Peyer's patch (tissue), 4 donors: ENCODE data around the gene IKZF3. TPM values are rescaled to one million over a fixed set of nuclear protein-coding genes. Genes with fewer than 3 reads are reported as not detected.

ENCODE experiments used
- DNase-seq, 3 donors: peaks; one replicate each; pipeline ENCODE4 v3.0.0-alpha.2; 2017 to 2019
- H3K27ac ChIP-seq, 4 donors: fragments of 200-600 bp; sonication (generic); one replicate each; pipeline ENCODE4 v1.5.1; 2016 to 2019
- H3K27me3 ChIP-seq, 2 donors: fragments of 200-600 bp; sonication (generic); one replicate each; pipeline ENCODE4 v1.5.1; 2019
- H3K36me3 ChIP-seq, 3 donors: fragments of 200-600 bp; sonication (generic); one replicate each; pipeline ENCODE4 v1.5.1; 2016 to 2019
- H3K4me1 ChIP-seq, 4 donors: fragments of 200-600 bp; sonication (generic); one replicate each; pipeline ENCODE4 v1.5.1; 2016 to 2019
- H3K4me3 ChIP-seq, 4 donors: fragments of 200-600 bp; sonication (generic); 1 replicate in 3 of 4; 2 replicates in 1 of 4; pipeline ENCODE4 v1.5.1; 2016 to 2019; ENCODE audit warnings: mild to moderate bottlenecking in 1 of 4
- H3K9me3 ChIP-seq, 4 donors: fragments of 200-600 bp; sonication (generic); one replicate each; pipeline ENCODE4 v1.5.1; 2016 to 2019; ENCODE audit warnings: mild to moderate bottlenecking in 1 of 4
- CTCF ChIP-seq, 6 experiments: fragments of 450-650 bp in 4 of 6; fragments of 200-600 bp in 2 of 6; sonication (generic) in 1 of 6; IDR thresholded peaks; one replicate each; pipeline ENCODE4 v1.5.1; 2017 to 2019; ENCODE audit warnings: antibody characterized with exemption in 6 of 6, mild to moderate bottlenecking in 3 of 6, moderate library complexity in 1 of 6
- POLR2A ChIP-seq, 2 donors: fragments of 450-650 bp; IDR thresholded peaks; one replicate each; pipeline ENCODE4 v1.5.1; 2017; ENCODE audit warnings: antibody characterized with exemption in 2 of 2, mild to moderate bottlenecking in 2 of 2, moderate library complexity in 2 of 2
- total RNA-seq, 4 donors: library from RNA; depleted of rRNA; stranded (reverse); fragments of >200 nt; gene quantifications; one replicate each; pipeline ENCODE4 v1.1.0, GENCODE V29; 2016

The IKZF3 gene
- total RNA-seq, 4 donors from 2014 or later = 5.4 to 45.4 (median 7.0) TPM

GRCh38 chr17:39745335-39746144, 118.6 kb downstream of the IKZF3 start:
- no peak for TF ChIP-seq CTCF (IDR thresholded peaks at IDR 0.05)
- no peak for TF ChIP-seq POLR2A (IDR thresholded peaks at IDR 0.05)
- Histone ChIP-seq H3K27ac (no peak overlapping the region), H3K9me3 (no peaks in the 10 kb centered on the region), H3K4me3 (no peak overlapping the region), H3K27me3 (no peaks in the 10 kb centered on the region), H3K36me3 (peaks cover 0 to 43% (median 0%) of the 10 kb centered on the region in 3 donors), H3K4me1 (peaks cover 0 to 16% (median 0%) of the 10 kb centered on the region in 4 donors)
- peak in 1 of 3 donors; percentile 43 for DNase-seq

- TF ChIP-seq CTCF (IDR thresholded peaks at IDR 0.05) = no peak
- no peak for TF ChIP-seq POLR2A (IDR thresholded peaks at IDR 0.05)
- no peak overlapping the region for H3K4me3 ChIP-seq
- DNase-seq = peak in 1 of 3 donors; percentile 22
- H3K9me3 ChIP-seq = no peaks in the 10 kb centered on the region
- peaks cover 0 to 16% (median 0%) of the 10 kb centered on the region in 4 donors for H3K4me1 ChIP-seq
- H3K27me3 ChIP-seq = no peaks in the 10 kb centered on the region
- H3K36me3 ChIP-seq = peaks cover 0 to 43% (median 0%) of the 10 kb centered on the region in 3 donors
- no peak overlapping the region for H3K27ac ChIP-seq
Measured at GRCh38 chr17:39744836-39745215, 119.3 kb downstream of the IKZF3 start.

- peaks cover 0 to 21% (median 3%) of the 10 kb centered on the region in 4 donors for H3K4me1 ChIP-seq
- no peak overlapping the region for H3K4me3 ChIP-seq
- peak in 1 of 3 donors; percentile 29 for DNase-seq
- H3K27ac ChIP-seq = no peak overlapping the region
- no peak for TF ChIP-seq CTCF (IDR thresholded peaks at IDR 0.05)
- TF ChIP-seq POLR2A (IDR thresholded peaks at IDR 0.05) = no peak
- H3K27me3 ChIP-seq = no peaks in the 10 kb centered on the region
- no peaks in the 10 kb centered on the region for H3K9me3 ChIP-seq
- H3K36me3 ChIP-seq = peaks cover 0 to 43% (median 0%) of the 10 kb centered on the region in 3 donors
Measured at GRCh38 chr17:39744075-39744835, 119.9 kb downstream of the IKZF3 start.

GRCh38 chr17:39742856-39743436, 121.2 kb downstream of the IKZF3 start:
- Histone ChIP-seq H3K9me3 (no peaks in the 10 kb centered on the region), H3K27me3 (no peaks in the 10 kb centered on the region), H3K27ac (no peak overlapping the region), H3K4me1 (peaks cover 0 to 34% (median 14%) of the 10 kb centered on the region in 4 donors), H3K36me3 (peaks cover 0 to 43% (median 0%) of the 10 kb centered on the region in 3 donors), H3K4me3 (no peak overlapping the region)
- TF ChIP-seq POLR2A (IDR thresholded peaks at IDR 0.05) (no peak), CTCF (IDR thresholded peaks at IDR 0.05) (no peak)
- DNase-seq = peak in 1 of 3 donors; percentile 37

GRCh38 chr17:39742126-39742855, 121.8 kb downstream of the IKZF3 start:
- Histone ChIP-seq H3K4me3 (no peak overlapping the region), H3K27me3 (no peaks in the 10 kb centered on the region), H3K36me3 (peaks cover 0 to 43% (median 0%) of the 10 kb centered on the region in 3 donors), H3K27ac (no peak overlapping the region), H3K4me1 (peaks cover 0 to 34% (median 15%) of the 10 kb centered on the region in 4 donors), H3K9me3 (no peaks in the 10 kb centered on the region)
- no peak for TF ChIP-seq POLR2A (IDR thresholded peaks at IDR 0.05)
- no peak for TF ChIP-seq CTCF (IDR thresholded peaks at IDR 0.05)
- DNase-seq = peak in 1 of 3 donors; percentile 43
